CD4-positive, alpha-beta T cell treated with Interleukin-17A for 1 hour (primary cell): ENCODE results near the gene PHKG2.

Source experiments
- DNase-seq: peaks from one replicate; pipeline ENCODE4 v3.0.0-alpha.2; 2020

PHKG2 gene

GRCh38 chr16:30728899-30729672 is 19.1 kb upstream of the PHKG2 start:
- DNase-seq: no peak

- DNase-seq: no peak
Measured at GRCh38 chr16:30731411-30731810, 16.8 kb upstream of the PHKG2 start.

- no peak for DNase-seq
Measured at GRCh38 chr16:30736995-30737793, 11.0 kb upstream of the PHKG2 start.

GRCh38 chr16:30737794-30738648 is 10.2 kb upstream of the PHKG2 start:
- DNase-seq: no peak

- DNase-seq: no peak
Measured at GRCh38 chr16:30738984-30739951, 9.0 kb upstream of the PHKG2 start.

- DNase-seq: no peak
Measured at GRCh38 chr16:30740364-30741251, 7.6 kb upstream of the PHKG2 start.

GRCh38 chr16:30741461-30741914 is 6.7 kb upstream of the PHKG2 start:
- no peak for DNase-seq

- no peak for DNase-seq
Measured at GRCh38 chr16:30743716-30744115, 4.5 kb upstream of the PHKG2 start.

- DNase-seq: no peak
Measured at GRCh38 chr16:30744183-30744582, 4.0 kb upstream of the PHKG2 start.

GRCh38 chr16:30745082-30745481 is 3.1 kb upstream of the PHKG2 start:
- no peak for DNase-seq

- DNase-seq: no peak
Measured at GRCh38 chr16:30746638-30747175, 1.5 kb upstream of the PHKG2 start.

- peak; percentile 2 for DNase-seq
Measured at GRCh38 chr16:30747331-30747730, 894 bp upstream of the PHKG2 start.

GRCh38 chr16:30748634-30749445 is 615 bp downstream of the PHKG2 start:
- peak; percentile 39 for DNase-seq

- no peak for DNase-seq
Measured at GRCh38 chr16:30750201-30750600, 2.0 kb downstream of the PHKG2 start.

- DNase-seq: no peak
Measured at GRCh38 chr16:30750876-30751465, 2.7 kb downstream of the PHKG2 start.

GRCh38 chr16:30753596-30753995 is 5.4 kb downstream of the PHKG2 start:
- DNase-seq: no peak

- DNase-seq: no peak
Measured at GRCh38 chr16:30755955-30756780, 7.9 kb downstream of the PHKG2 start.

GRCh38 chr16:30756781-30757100 is 8.5 kb downstream of the PHKG2 start:
- DNase-seq: no peak

- DNase-seq: no peak
Measured at GRCh38 chr16:30757316-30757715, 9.1 kb downstream of the PHKG2 start.
